GM12801 (cell line): ENCODE results near the gene OR12D1.

ENCODE experiments used
- CTCF ChIP-seq: IDR thresholded peaks from one replicate; pipeline ENCODE4 v1.5.1; 2011; ENCODE audit warnings: control low read depth; ENCODE audit not compliant: insufficient read length; ENCODE audit errors: extremely low read depth

OR12D1 gene

DNA sequence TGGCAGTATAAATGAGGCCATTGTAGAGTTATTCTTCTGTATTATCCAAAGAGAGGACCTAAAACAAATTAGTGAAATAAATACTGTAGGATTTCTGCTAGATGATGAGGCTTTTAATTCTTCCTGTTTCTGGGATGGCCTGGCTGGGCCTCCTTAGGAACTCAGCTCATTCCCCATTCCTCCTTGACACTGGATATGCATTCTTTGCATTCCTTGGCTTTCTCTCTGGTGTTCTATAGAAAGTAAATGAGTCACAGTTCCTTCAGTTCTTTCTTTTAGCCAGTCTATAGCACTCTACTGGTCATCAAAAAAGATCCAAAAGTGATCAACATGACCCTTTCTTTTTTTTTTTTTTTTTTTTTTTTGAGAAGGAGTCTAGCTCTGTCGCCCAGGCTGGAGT is 32.9 kb downstream of the OR12D1 start:
- TF ChIP-seq CTCF = no peak

DNA sequence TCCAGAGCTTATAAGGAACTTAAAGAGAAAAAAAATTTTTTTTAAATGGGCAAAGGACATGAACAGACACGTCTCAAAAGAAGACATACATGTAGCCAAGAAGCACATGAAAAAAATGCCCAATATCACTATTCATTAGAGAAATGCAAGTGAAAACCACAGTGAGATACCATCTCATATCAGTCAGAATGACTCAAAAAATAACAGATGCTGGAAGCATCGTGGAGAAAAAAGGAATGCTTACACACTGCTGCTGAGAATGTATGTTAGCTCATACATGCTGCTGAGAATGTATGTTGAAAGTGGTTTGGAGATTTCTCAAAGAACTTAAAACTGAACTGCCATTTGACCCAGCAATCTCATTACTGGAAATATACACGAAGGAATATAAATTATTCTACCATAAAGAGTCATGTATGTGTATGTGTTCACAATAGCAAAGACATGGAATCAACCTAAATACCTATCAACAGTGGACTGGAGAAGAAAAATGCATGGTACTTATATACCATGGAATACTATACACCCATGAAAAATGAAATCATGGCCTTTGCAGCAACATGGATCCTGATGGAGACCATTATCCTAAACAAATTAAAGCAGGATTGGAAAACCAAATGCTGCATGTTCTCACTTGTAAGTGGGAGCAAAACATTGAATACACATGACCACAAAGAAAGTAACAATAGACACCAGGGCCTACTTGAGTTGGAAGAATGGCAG is 36.9 kb downstream of the OR12D1 start:
- no peak for TF ChIP-seq CTCF

DNA sequence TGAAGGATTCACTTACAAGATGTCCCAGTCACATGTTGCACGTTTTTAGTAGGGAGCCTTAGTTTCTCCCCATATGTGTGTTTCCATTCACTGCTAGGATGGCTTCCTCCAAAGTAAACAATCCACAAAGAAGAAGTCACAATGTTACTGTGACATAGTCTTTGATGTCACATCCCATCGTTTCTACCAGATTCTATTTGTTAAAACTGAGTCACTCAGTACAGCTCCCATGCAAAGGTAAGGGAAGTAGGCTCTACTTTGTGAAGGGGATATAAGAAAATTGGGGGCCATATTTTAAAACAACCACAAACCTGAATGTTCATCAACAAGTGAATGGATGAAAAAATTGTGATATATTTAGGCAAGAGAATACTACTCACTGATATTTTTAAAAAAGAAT is 42.2 kb downstream of the OR12D1 start, which contains the start of the genes OR11A1 and OR2H1:
Gene OR11A1, minus strand, starts transcription at position 101 of the 400 bp plus-strand sequence. CDS start 29,430 bp downstream, outside the sequence.
Gene OR2H1, plus strand, starts transcription at position 185 of the 400 bp plus-strand sequence. CDS start 4,615 bp downstream, outside the sequence.
- TF ChIP-seq CTCF = no peak

GRCh38 chr6:29461021-29461814 is 46.5 kb downstream of the OR12D1 start:
- TF ChIP-seq CTCF = no peak

DNA sequence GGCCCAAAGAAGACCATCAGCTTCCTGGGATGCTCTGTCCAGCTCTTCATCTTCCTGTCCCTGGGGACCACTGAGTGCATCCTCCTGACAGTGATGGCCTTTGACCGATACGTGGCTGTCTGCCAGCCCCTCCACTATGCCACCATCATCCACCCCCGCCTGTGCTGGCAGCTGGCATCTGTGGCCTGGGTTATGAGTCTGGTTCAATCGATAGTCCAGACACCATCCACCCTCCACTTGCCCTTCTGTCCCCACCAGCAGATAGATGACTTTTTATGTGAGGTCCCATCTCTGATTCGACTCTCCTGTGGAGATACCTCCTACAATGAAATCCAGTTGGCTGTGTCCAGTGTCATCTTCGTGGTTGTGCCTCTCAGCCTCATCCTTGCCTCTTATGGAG is 47.3 kb downstream of the OR12D1 start:
- TF ChIP-seq CTCF = no peak

- TF ChIP-seq CTCF = no peak
Observed at GRCh38 chr6:29465279-29465678, 50.6 kb downstream of the OR12D1 start.

- TF ChIP-seq CTCF = no peak
Observed at GRCh38 chr6:29465801-29466200, 51.1 kb downstream of the OR12D1 start.
